Measurements from ENCODE around the gene ZNRF1. TPM values are rescaled to one million over a fixed set of nuclear protein-coding genes. Genes with fewer than 3 reads are reported as not detected.

The ZNRF1 gene
- polyA plus RNA-seq, 1 experiment = 36.5 TPM

GRCh38 chr16:75097191-75097761, 98.5 kb downstream of the ZNRF1 start:
- H3K27ac ChIP-seq (ENCODE audit: low read depth, low read length) = no peak overlapping the region
- POLR2A ChIA-PET = interaction anchor here (0.6 to 1.3 kb wide), 2 partner anchors 8 to 10 kb away, joined by 3 read pairs; no protein-coding TSS in a partner anchor
- no peaks in the 10 kb centered on the region for H3K27me3 ChIP-seq (ENCODE audit: control insufficient read depth, insufficient read depth, low read length)
- CTCF ChIA-PET = interaction anchor here (1.0 to 1.6 kb wide), 3 partner anchors 8 to 99 kb away, joined by 3 to 5 read pairs (median 3); partner anchors contain the start of gene ZNRF1
- no peak for DNase-seq (ENCODE audit: low read depth, low spot score)
- H3K4me3 ChIP-seq (ENCODE audit: low read depth, low read length) = no peak overlapping the region
- H3K9me3 ChIP-seq (ENCODE audit: control insufficient read depth, insufficient read depth, low read length) = no peaks in the 10 kb centered on the region
- TF ChIP-seq, protein P1, sequence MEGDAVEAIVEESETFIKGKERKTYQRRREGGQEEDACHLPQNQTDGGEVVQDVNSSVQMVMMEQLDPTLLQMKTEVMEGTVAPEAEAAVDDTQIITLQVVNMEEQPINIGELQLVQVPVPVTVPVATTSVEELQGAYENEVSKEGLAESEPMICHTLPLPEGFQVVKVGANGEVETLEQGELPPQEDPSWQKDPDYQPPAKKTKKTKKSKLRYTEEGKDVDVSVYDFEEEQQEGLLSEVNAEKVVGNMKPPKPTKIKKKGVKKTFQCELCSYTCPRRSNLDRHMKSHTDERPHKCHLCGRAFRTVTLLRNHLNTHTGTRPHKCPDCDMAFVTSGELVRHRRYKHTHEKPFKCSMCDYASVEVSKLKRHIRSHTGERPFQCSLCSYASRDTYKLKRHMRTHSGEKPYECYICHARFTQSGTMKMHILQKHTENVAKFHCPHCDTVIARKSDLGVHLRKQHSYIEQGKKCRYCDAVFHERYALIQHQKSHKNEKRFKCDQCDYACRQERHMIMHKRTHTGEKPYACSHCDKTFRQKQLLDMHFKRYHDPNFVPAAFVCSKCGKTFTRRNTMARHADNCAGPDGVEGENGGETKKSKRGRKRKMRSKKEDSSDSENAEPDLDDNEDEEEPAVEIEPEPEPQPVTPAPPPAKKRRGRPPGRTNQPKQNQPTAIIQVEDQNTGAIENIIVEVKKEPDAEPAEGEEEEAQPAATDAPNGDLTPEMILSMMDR (IDR thresholded peaks at IDR 0.05; ENCODE audit: low read depth, low read length) = no peak

- Histone ChIP-seq H3K27me3 (ENCODE audit: control insufficient read depth, insufficient read depth, low read length) (no peaks in the 10 kb centered on the region), H3K9me3 (ENCODE audit: control insufficient read depth, insufficient read depth, low read length) (no peaks in the 10 kb centered on the region), H3K27ac (ENCODE audit: low read depth, low read length) (no peak overlapping the region), H3K4me3 (ENCODE audit: low read depth, low read length) (no peak overlapping the region)
- ChIA-PET POLR2A (interaction anchor here (0.6 kb wide), 1 partner anchor 11 kb away, joined by 3 read pairs; no protein-coding TSS in a partner anchor), CTCF (interaction anchor here (1.5 kb wide), 1 partner anchor 100 kb away, joined by 5 read pairs; the partner anchor contains the start of gene ZNRF1)
- DNase-seq (ENCODE audit: low read depth, low spot score) = no peak
- TF ChIP-seq, protein P1 (IDR thresholded peaks at IDR 0.05; ENCODE audit: low read depth, low read length) = no peak
These were observed 99.4 kb downstream of the ZNRF1 start for GRCh38 chr16:75097941-75098901.

DNA sequence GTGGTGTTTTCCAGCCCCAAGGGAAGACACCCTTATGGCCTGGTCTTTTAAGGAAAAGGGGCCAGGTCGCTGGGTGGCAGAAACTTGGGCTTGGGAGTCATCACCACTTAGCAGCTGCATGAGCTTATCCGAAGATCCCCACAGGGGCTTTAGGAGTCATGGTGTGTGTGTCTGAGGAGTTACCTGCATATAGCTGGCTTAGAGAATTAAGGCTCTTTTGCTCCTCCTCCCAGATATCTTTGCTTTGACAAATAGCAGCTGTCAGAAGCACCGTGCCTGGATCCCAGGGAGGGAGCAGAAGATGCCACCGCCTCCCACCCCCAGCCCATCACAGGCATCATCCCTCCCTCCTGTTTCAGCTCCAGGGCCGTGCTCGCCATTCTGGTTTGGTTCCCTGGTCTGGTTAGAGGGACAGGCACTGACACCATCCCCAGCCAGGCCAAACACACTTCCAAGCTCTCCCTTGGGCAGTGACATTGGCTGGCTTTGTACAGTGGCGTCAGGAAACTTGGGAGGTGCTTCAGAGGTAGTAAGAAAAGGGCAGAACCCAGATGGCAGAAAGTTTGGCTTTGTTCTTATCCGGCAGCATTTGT, 100.3 kb downstream of the ZNRF1 start:
- ChIA-PET CTCF (no interaction called here), POLR2A (interaction anchor here (1.0 kb wide), 1 partner anchor 12 kb away, joined by 3 read pairs; no protein-coding TSS in a partner anchor)
- no peak overlapping the region for H3K27ac ChIP-seq (ENCODE audit: low read depth, low read length)
- no peaks in the 10 kb centered on the region for H3K9me3 ChIP-seq (ENCODE audit: control insufficient read depth, insufficient read depth, low read length)
- no peaks in the 10 kb centered on the region for H3K27me3 ChIP-seq (ENCODE audit: control insufficient read depth, insufficient read depth, low read length)
- TF ChIP-seq, protein P1 (IDR thresholded peaks at IDR 0.05; ENCODE audit: low read depth, low read length) = no peak
- no peak for DNase-seq (ENCODE audit: low read depth, low spot score)
- no peak overlapping the region for H3K4me3 ChIP-seq (ENCODE audit: low read depth, low read length)

- Histone ChIP-seq H3K27ac (ENCODE audit: low read depth, low read length) (peak overlapping the region; percentile 1), H3K27me3 (ENCODE audit: control insufficient read depth, insufficient read depth, low read length) (no peaks in the 10 kb centered on the region), H3K4me3 (ENCODE audit: low read depth, low read length) (no peak overlapping the region), H3K9me3 (ENCODE audit: control insufficient read depth, insufficient read depth, low read length) (no peaks in the 10 kb centered on the region)
- ChIA-PET CTCF (interaction anchor here (0.6 kb wide), 1 partner anchor 60 kb away, joined by 4 read pairs; no protein-coding TSS in a partner anchor), POLR2A (interaction anchor here (0.5 to 1.0 kb wide), 2 partner anchors 13 to 70 kb away, joined by 3 to 7 read pairs; no protein-coding TSS in a partner anchor)
- no peak for DNase-seq (ENCODE audit: low read depth, low spot score)
- TF ChIP-seq, protein P1 (IDR thresholded peaks at IDR 0.05; ENCODE audit: low read depth, low read length) = no peak; the same call in 1 of the 2 replicates
These were observed 101.1 kb downstream of the ZNRF1 start for GRCh38 chr16:75099738-75100602.

All from AG04450 (cell line).